Activated T-cell treated with anti-CD3 and anti-CD28 coated beads for 24 hours (primary cell): ENCODE results near the gene MARCHF3.
"Not testable (repeated sequence)": the region's sequence is repeated elsewhere in the genome, so short reads cannot be mapped to it uniquely, and the experiment has no call there.

Experiments used
- DNase-seq: peaks from one replicate; pipeline ENCODE4 v3.0.0-alpha.2; 2020; ENCODE audit warnings: low read depth

The MARCHF3 gene

GRCh38 chr5:126872561-126873354, 157.6 kb downstream of the MARCHF3 start:
- DNase-seq = no peak

DNA sequence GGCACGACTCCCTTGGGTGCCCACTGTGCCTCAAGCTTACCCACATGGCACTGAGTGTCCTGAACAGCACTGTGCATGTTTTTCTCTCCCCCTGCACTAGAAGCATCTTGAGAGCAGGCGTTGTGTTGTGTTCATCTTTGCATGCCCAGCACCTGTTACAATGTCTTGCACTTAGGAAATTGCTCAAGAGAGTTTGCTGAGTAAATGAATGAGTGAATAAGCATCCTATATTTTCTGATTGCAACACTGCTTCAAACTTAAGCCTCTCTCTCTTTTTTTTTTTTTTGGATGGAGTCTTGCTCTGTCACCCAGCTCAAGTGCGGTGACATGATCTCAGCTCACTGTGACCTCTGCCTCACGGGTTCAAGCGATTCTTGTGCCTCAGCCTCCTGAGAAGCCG, 158.9 kb downstream of the MARCHF3 start:
- DNase-seq = no peak

- no peak for DNase-seq
Observed at GRCh38 chr5:126869005-126869451, 161.3 kb downstream of the MARCHF3 start.

DNA sequence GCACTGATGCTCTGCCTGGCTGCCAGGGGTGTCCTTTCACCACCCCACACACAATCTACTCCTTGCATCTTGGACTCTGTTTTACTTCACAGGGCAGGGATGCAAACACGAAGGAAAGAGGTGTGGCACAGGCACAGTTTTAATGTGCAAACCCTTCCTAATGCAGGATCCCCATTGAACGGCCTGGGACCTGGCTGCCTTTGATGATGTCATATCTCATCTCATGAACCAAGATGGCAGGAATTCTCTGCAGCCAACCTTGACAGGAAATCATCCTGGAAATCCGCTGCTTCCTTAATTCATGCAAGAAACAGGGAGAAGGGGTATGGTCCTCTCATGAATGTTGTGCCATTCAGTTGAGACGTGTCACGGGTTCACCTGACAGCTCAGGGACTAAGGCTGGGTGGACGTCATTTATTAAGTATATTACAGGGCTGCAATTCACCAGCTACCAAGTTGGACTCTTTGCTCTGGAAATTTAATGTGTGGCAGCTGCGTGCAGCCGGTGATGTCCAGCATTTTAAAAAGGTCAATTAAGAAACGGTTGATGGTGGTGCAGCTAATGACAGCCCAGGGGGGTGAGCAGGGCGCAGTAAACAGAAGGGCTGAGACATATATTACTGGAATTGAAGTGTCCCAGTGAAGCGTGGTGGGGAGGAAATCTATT, 161.9 kb downstream of the MARCHF3 start:
- no peak for DNase-seq

GRCh38 chr5:126866851-126867636, 163.3 kb downstream of the MARCHF3 start:
- no peak for DNase-seq

GRCh38 chr5:126865299-126865698, 165.1 kb downstream of the MARCHF3 start:
- no peak for DNase-seq

DNA sequence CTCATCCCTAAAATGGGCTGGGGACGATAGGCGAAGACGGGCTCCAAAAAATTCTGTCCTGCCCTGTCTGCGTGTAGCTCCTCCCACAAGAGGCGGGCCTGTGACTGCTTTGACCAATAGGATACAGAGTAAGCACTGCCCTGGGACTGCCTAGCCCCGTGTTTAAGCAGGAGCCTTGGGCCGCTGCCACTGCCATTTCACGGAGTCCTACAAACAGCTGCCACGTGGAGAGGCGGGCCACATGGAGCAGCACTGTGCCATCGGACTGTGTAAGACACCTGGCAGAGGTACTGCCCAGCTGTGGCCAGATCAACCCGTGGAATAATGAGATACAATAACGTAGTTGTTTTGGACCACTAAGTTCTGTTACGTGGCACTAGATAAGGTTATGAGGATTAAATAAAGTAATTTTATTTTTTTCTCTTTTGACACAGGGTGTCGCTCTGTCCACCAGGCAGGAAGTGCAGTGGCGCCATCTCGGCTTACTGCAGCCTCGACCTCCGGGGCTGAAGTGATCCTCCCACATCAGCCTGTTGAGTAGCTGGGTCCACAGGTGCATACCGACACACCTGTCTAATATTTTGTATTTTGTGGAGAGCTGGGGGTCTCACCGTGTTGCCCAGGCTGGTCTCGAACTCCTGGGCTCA, 166.2 kb downstream of the MARCHF3 start:
- DNase-seq = no peak

DNA sequence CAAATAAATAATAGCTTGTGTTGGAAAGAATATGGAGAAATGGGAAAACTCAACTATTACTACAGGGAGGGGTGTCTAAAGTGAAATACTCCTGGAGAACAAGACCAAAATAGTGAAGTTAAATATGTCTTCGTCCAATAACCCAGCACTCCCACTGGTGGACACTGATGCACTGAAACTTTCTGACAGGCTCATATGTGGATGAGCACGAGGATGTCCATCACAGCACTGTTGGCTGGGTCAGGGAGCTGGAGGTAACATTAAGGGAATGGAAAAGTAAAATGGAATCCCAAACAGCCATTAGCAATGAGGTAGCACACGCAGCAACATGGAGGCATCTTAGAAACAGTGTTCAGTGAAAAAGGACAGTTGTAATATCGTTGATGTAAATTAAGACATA, 167.0 kb downstream of the MARCHF3 start:
- no peak for DNase-seq

DNA sequence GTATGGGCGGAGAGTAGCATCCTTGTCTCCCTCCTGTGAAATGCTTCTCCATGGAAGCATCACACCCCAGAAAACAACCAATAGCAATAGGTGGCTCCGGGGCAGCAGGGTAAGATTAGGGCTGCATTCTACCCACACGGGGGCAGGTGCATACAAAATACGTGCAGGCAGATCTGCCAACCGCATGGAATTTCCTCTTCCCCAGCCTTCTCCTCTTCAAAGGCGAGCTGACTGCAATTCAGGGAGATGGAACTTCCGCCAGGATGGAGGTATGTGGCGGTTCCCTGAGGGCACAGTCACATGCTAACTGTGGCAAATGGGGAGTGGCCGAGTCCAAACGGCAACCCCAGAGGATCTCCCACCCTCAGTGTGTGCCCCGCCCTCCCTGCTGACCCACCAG, 171.9 kb downstream of the MARCHF3 start:
- DNase-seq = no peak

DNA sequence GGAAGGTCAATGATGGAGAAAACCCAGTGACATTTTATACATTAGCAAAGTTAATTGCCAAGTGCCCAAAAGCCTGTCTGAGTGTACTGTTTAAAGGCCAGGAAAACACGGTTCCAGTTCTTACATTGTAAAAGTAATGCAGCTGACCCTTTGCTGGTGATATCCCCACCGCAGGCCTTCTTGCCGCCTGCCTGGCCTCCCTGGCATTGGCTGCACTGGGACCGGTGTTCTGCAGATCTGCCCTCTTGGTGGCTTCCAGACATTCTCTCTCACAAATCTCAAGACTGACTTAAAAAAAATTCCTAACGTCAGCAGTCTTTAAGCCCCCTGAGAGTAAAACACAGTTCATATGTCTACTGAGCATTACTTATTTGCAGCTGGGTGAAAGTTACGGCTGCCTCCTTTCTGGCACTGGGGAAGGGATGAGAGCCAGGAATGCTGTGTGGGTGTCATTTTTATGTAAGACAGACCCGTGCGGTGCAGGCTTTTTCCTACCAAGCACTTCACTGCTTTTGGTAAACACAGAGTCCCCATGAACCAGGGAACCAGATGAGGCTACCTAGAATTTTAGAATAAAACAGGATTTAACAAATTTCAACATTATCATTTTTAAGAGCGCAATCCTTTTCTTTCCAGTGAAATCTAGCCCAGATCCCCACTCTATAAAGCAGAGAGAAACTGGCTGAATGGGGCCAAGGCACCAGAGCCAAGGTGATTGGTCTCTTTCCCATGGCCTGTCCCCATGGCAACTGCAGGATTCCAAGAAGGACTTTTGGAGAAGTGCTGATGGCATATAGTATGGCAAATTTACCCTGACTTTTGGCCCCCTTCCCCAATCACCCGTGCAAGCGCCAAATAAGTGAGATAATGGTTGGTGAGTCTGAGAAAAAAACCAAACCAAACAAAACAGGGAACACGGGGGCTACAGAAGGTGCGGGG, 172.6 kb downstream of the MARCHF3 start:
- DNase-seq = no peak

DNA sequence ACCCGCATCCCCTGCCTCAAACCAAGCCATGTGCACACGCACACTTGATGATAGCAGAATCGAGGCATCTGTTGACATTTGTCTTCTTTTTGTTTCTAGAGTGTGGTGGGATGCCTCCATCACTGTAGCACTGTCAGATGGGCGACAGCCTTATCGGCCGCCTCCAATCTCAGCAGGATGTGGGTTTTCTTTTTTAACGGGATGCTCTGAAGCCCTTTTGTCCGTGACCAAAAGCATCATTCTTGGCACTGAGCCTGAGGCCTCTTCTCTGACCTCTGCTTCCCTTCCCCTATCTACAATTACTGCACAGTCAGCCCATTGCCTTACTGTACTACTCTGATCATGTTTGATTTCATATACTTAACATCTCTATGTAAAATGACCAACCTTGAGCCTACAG, 175.1 kb downstream of the MARCHF3 start:
- DNase-seq = no peak

DNA sequence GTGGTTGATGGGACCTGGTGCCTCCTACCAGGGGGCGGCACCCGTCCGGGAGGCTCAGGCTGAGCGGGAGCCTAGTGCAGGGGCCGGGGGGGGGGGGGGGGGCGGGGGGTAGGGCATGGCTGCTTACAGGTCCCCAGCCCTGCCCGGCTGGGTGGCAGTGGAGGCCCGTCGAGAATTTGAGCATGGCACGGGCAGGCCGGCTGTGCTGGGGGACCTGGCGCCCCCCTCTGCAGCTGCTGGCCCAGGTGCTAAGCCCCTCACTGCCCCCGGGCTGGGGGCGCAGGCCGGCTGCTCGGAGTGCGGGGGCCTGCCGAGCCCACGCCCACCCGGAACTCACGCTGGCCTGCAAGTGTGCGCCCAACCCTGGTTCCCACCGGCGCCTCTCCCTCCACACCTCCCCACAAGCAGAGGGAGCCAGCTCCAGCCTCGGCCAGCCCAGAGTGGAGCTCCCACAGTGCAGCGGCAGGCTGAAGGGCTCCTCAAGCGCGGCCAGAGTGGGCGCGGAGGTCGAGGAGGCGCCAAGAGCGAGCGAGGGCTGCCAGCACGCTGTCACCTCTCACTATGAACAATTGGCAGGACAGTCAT, 175.7 kb downstream of the MARCHF3 start:
- DNase-seq = no peak

- DNase-seq = not testable (repeated sequence)
Observed at GRCh38 chr5:126853541-126854307, 176.6 kb downstream of the MARCHF3 start.

GRCh38 chr5:126852841-126853271, 177.5 kb downstream of the MARCHF3 start:
- DNase-seq = no peak

DNA sequence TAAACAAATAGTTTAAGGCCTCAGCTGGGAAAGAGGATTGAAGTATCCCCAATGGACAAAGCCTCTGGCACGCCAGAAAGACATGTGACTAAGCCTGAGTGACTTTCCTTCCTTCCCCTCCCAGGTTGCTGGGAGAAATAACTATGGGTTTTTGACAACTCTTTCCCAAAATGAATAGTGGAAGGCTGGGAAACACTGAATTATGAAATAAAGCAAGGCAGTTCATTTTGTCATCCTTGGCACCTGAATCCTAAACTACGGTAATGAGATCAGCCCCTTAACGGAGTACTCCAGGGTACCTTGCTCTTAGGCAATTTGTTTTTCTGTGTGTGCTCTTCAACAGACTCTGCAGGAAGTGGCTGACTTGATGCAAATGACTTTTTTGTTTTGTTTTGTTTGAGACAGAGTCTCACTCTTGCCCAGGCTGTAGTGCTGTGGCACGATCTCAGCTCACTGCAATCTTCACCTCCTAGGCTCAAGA, 178.2 kb downstream of the MARCHF3 start:
- no peak for DNase-seq

GRCh38 chr5:126851501-126852011, 178.8 kb downstream of the MARCHF3 start:
- DNase-seq = no peak

DNA sequence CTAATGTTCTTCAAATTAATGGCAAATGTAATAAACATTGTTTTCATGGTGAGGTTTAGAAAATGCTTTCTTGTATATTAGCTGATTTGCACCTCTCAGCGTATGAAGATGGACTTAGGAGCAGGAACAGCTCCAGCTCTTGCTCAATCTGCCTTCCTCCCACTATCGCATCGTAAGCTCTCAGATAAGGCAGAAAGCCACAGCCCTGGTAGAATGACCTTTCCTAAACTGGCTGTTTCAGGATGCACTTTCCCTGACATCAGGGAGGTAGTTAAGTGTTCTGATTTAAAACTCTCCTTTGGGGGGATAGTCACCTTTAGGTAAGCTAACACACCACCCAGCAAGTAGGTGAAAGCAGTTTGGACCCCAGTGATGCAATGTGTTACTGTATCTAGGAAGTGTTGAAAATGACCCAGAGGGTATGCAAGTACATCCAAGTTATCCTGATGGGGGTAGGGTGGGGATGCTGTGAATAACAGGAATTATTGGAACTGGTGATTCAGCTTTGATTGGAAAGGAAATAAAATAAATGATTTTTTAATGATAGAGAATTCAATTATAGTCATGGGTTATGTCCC, 181.2 kb downstream of the MARCHF3 start:
- DNase-seq = no peak

DNA sequence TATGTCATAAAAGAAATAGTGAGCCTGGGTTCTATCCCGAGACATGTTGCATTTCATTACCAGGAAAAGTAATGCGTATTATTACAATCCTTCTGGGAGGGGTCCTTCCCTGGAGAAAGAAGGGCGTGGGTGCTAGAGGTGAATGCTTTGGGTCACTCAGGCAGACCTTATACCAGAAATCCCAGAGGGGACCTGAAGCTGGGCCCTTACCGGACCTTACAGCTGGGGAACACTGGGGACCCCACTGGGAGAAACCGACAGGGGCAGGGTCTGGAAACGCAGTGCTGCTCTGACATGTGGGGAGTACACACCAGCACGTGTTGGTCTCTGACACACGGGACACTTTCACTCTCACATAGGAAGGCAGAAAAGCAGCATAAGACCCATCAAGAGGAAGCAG, 182.1 kb downstream of the MARCHF3 start:
- no peak for DNase-seq

DNA sequence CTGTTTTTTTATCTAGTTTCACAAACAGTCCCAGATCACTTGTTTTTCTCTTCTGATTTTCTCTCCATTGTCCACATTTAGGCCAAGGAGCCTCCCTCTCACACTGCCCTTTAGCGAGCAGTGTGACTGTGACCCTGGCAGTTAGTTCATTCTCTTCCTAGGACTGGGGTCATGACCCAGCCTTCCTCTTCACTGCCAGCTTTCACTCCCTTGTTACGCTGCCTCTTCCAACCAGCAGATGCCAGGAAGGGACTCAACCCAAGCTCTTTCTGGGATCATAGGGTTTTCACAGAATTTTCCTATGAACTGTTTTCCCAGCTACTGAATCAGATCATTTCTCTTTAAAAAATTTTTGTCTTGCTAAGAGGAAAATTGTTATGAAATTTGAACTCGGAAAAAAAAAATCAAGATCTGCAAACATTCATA, 182.5 kb downstream of the MARCHF3 start:
- no peak for DNase-seq
